ENCODE data around the gene SLC35F4. TPM values are rescaled to one million over a fixed set of nuclear protein-coding genes. Genes with fewer than 3 reads are reported as not detected.

Gene SLC35F4
- total and polyA plus RNA-seq, 2 experiments from 2014 or later, result 0.10 TPM; not detected in 1

GRCh38 chr14:57845316-57845715 is 20.6 kb downstream of the SLC35F4 start:
- no peak for DNase-seq (ENCODE audit: low read depth in 1 of 2, low spot score in 1 of 2)
- Histone ChIP-seq H3K27me3 (peaks cover 3% of the 10 kb centered on the region), H3K9me3 (ENCODE audit: low read depth) (no peaks in the 10 kb centered on the region), H3K4me1 (ENCODE audit: low read depth) (no peaks in the 10 kb centered on the region), H3K27ac (no peak overlapping the region), H3K4me3 (no peak overlapping the region), H3K36me3 (no peaks in the 10 kb centered on the region)
- no peak for TF ChIP-seq CTCF (IDR thresholded peaks at IDR 0.05; ENCODE audit: low read depth, low read length)

GRCh38 chr14:57837267-57837666 is 28.6 kb downstream of the SLC35F4 start:
- Histone ChIP-seq H3K4me3 (no peak overlapping the region), H3K9me3 (ENCODE audit: low read depth) (no peaks in the 10 kb centered on the region), H3K4me1 (ENCODE audit: low read depth) (no peaks in the 10 kb centered on the region), H3K27me3 (no peaks in the 10 kb centered on the region), H3K36me3 (no peaks in the 10 kb centered on the region), H3K27ac (no peak overlapping the region)
- TF ChIP-seq CTCF (IDR thresholded peaks at IDR 0.05; ENCODE audit: low read depth, low read length), result no peak
- no peak for DNase-seq (ENCODE audit: low read depth in 1 of 2, low spot score in 1 of 2)

- Histone ChIP-seq H3K4me3 (no peak overlapping the region), H3K4me1 (ENCODE audit: low read depth) (no peaks in the 10 kb centered on the region), H3K36me3 (no peaks in the 10 kb centered on the region), H3K27ac (no peak overlapping the region), H3K27me3 (no peaks in the 10 kb centered on the region), H3K9me3 (ENCODE audit: low read depth) (no peaks in the 10 kb centered on the region)
- TF ChIP-seq CTCF (IDR thresholded peaks at IDR 0.05; ENCODE audit: low read depth, low read length), result no peak
- DNase-seq (ENCODE audit: low read depth in 1 of 2, low spot score in 1 of 2), result no peak
These were observed 30.1 kb downstream of the SLC35F4 start for GRCh38 chr14:57835766-57836165.

- TF ChIP-seq CTCF (IDR thresholded peaks at IDR 0.05; ENCODE audit: low read depth, low read length), result no peak
- Histone ChIP-seq H3K36me3 (no peaks in the 10 kb centered on the region), H3K9me3 (ENCODE audit: low read depth) (no peaks in the 10 kb centered on the region), H3K27me3 (no peaks in the 10 kb centered on the region), H3K27ac (no peak overlapping the region), H3K4me3 (no peak overlapping the region), H3K4me1 (ENCODE audit: low read depth) (no peaks in the 10 kb centered on the region)
- DNase-seq (ENCODE audit: low read depth in 1 of 2, low spot score in 1 of 2), result no peak
These were observed 30.9 kb downstream of the SLC35F4 start for GRCh38 chr14:57834961-57835360.

GRCh38 chr14:57834001-57834598 is 31.8 kb downstream of the SLC35F4 start:
- Histone ChIP-seq H3K9me3 (ENCODE audit: low read depth) (no peaks in the 10 kb centered on the region), H3K4me1 (ENCODE audit: low read depth) (no peaks in the 10 kb centered on the region), H3K27me3 (no peaks in the 10 kb centered on the region), H3K27ac (no peak overlapping the region), H3K4me3 (no peak overlapping the region), H3K36me3 (no peaks in the 10 kb centered on the region)
- TF ChIP-seq CTCF (IDR thresholded peaks at IDR 0.05; ENCODE audit: low read depth, low read length), result no peak
- no peak for DNase-seq (ENCODE audit: low read depth in 1 of 2, low spot score in 1 of 2)
